ENCODE measurements around the gene DEFB127. TPM values are rescaled to one million over a fixed set of nuclear protein-coding genes. Genes with fewer than 3 reads are reported as not detected.

DEFB127 gene, protein sequence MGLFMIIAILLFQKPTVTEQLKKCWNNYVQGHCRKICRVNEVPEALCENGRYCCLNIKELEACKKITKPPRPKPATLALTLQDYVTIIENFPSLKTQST
- total RNA-seq: not detected in 2 replicates

DNA sequence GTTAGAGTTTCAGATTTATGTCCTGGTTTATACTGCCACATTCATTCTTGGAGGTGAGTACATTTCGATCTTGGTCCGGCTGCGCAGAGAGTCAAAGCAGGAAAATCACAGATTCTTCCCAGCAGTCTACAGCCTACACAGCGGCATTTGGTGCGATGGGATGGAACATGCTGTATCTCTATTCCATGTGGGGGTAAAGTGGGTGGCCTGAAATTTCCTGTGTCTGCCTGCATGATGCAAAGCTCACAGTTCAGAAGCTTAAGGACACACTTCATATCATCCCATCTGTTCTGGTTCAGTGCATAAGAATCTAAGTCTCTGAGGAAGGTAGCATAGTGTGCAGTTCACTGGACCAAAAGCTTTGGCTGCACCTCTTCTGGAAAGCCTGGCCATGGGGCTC is at the start of gene DEFB127:
Gene DEFB127, plus strand, starts transcription at position 301 of the 400 bp plus-strand sequence. Its CDS starts 91 bp downstream, at position 392.

DNA sequence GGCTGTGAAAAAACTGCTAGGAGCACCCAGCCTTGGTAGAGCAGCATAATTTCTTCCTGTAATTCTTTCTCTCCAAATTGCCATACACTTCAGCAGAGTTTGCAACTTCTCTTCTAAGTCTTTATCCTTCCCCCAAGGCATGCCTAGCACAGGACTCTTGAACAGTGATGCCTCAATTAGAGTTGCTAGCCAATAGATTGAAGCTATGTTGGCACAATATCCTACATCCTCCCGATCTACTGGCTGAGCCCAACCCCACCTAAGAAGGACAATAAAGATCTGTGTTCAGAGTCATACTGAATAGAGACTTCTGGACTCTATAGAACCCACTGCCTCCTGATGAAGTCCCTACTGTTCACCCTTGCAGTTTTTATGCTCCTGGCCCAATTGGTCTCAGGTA is 15.0 kb upstream of the DEFB127 start, which contains the start of gene DEFB126:
Gene DEFB126, plus strand, starts transcription at position 301 of the 400 bp plus-strand sequence. Its CDS starts 39 bp downstream, at position 340.

GRCh38 chr20:189611-190010 is 32.4 kb downstream of the DEFB127 start, which contains the start of gene DEFB128:
DEFB128 (minus strand) TSS chr20:189711; CDS start chr20:189623, 88 bp downstream.

Other genes starting within 250 kb of the DEFB127 start
- gene DEFB125, start 69.8 kb upstream of the DEFB127 start, total RNA-seq: not detected in 2 replicates
- gene DEFB126, start 14.9 kb upstream of the DEFB127 start, total RNA-seq: not detected in 2 replicates
- gene DEFB128, start 32.3 kb downstream of the DEFB127 start, total RNA-seq: not detected in 2 replicates
- gene DEFB129, start 69.8 kb downstream of the DEFB127 start, total RNA-seq: not detected in 2 replicates
- gene DEFB132, start 100.3 kb downstream of the DEFB127 start, total RNA-seq: not detected in 2 replicates
- 0.51 and 0.93 TPM in 2 replicates for gene C20orf96, start 133.3 kb downstream of the DEFB127 start, total RNA-seq
- gene ZCCHC3, start 140.1 kb downstream of the DEFB127 start, total RNA-seq: 25.1 and 34.5 TPM in 2 replicates
- 17.6 and 19.7 TPM in 2 replicates for gene SOX12, start 168.1 kb downstream of the DEFB127 start, total RNA-seq
- gene NRSN2, start 189.7 kb downstream of the DEFB127 start, total RNA-seq: 55.3 and 58.9 TPM in 2 replicates
- gene TRIB3, start 223.3 kb downstream of the DEFB127 start, total RNA-seq: 79.1 and 152 TPM in 2 replicates

All from pericardium fibroblast (primary cell).